OCI-LY7 (cell line): Measurements from ENCODE around the gene RBM25. TPM values are rescaled to one million over a fixed set of nuclear protein-coding genes. Genes with fewer than 3 reads are reported as not detected.
A peak's percentile ranks its signal among the peaks of the same experiment; 100 is the strongest.

ENCODE experiments used
- BruUV-seq: library from RNA; stranded (reverse); fragments of 400-500 nt; replicated peaks from 2 replicates; lab custom pipeline; 2021; lab: Mats Ljungman, UMichigan
- CTCF ChIA-PET: fragments of 300-600 bp; sonication (Branson Sonifier 250); formaldehyde crosslinking; loops from one replicate; lab custom pipeline; 2022; ENCODE audit warnings: antibody characterized with exemption; ENCODE audit not compliant: unreplicated experiment; lab: Charles Lee
- POLR2A ChIA-PET: fragments of 300-600 bp; sonication (Branson Sonifier 250); formaldehyde crosslinking; loops from one replicate; lab custom pipeline; 2022; ENCODE audit warnings: antibody characterized with exemption; lab: Charles Lee
- DNase-seq: peaks from one replicate; pipeline ENCODE4 v3.0.0-alpha.2; 2015; ENCODE audit warnings: low spot score
- H2AFZ ChIP-seq: fragments of 200-600 bp; sonication (generic), shearing (Covaris generic); 2 replicates; pipeline ENCODE4 v1.6.1; 2014; ENCODE audit warnings: mild to moderate bottlenecking, antibody characterized with exemption, low read length, moderate library complexity
- H3K27ac ChIP-seq: fragments of 200-600 bp; sonication (generic); 2 replicates; pipeline ENCODE4 v1.5.1; 2014; ENCODE audit warnings: mixed run types, low read depth, mild to moderate bottlenecking, moderate library complexity, low read length, inconsistent platforms; ENCODE audit not compliant: poor library complexity, severe bottlenecking
- H3K36me3 ChIP-seq: fragments of 200-600 bp; sonication (generic); 2 replicates; pipeline ENCODE4 v1.6.1; 2014; ENCODE audit warnings: mild to moderate bottlenecking, antibody characterized with exemption, low read length, moderate library complexity, mixed read lengths; ENCODE audit not compliant: insufficient read depth
- H3K4me1 ChIP-seq: fragments of 200-600 bp; sonication (generic); 2 replicates; pipeline ENCODE4 v1.5.1; 2014; ENCODE audit warnings: mild to moderate bottlenecking, low read length; ENCODE audit not compliant: insufficient read depth, poor library complexity, severe bottlenecking
- H3K4me2 ChIP-seq: fragments of 200-600 bp; sonication (generic); 2 replicates; pipeline ENCODE4 v1.6.1; 2014; ENCODE audit warnings: mild to moderate bottlenecking, low read length
- H3K4me3 ChIP-seq: fragments of 200-600 bp; sonication (generic); 2 replicates; pipeline ENCODE4 v1.5.1; 2014; ENCODE audit warnings: mild to moderate bottlenecking, low read depth, low read length; ENCODE audit not compliant: poor library complexity, severe bottlenecking
- H3K79me2 ChIP-seq: fragments of 200-600 bp; sonication (generic); 2 replicates; pipeline ENCODE4 v1.6.1; 2016; ENCODE audit warnings: low read depth, mild to moderate bottlenecking, low read length, moderate library complexity, mixed read lengths; ENCODE audit not compliant: insufficient read depth
- H3K9me2 ChIP-seq: fragments of 200-600 bp; sonication (generic); 2 replicates; pipeline ENCODE4 v1.6.1; 2016; ENCODE audit warnings: mild to moderate bottlenecking, low read length, mixed read lengths; ENCODE audit not compliant: insufficient read depth
- H3K9me3 ChIP-seq: fragments of 200-600 bp; sonication (generic); 2 replicates; pipeline ENCODE4 v1.6.1; 2014; ENCODE audit warnings: mild to moderate bottlenecking, mixed run types, low read length, mixed read lengths
- H4K20me1 ChIP-seq: fragments of 200-600 bp; sonication (generic); 2 replicates; pipeline ENCODE4 v1.6.1; 2014; ENCODE audit warnings: mild to moderate bottlenecking, antibody characterized with exemption, low read length, moderate library complexity, mixed read lengths; ENCODE audit not compliant: insufficient read depth
- CTCF ChIP-seq: fragments of 200-600 bp; sonication (generic); conservative IDR thresholded peaks from 2 replicates; pipeline ENCODE4 v1.5.1; 2014; ENCODE audit warnings: mild to moderate bottlenecking, antibody characterized with exemption, low read length, moderate library complexity, mixed read lengths
- EZH2phosphoT487 ChIP-seq: fragments of 200-600 bp; sonication (generic); IDR thresholded peaks from 2 replicates; pipeline ENCODE4 v1.6.1; 2018; ENCODE audit warnings: low read depth, borderline replicate concordance, mild to moderate bottlenecking, mixed run types, antibody characterized with exemption, low read length, moderate library complexity, mixed read lengths
- intact Hi-C: fragments of 100-400 bp; cut with micrococcal nuclease; formaldehyde crosslinking; loops from one replicate; pipeline ENCODE4 v1.10.0; 2022; ENCODE audit not compliant: unreplicated experiment
- total RNA-seq, 2 experiments: library from RNA; depleted of rRNA in 1 of 2; stranded (reverse); fragments of >200 nt in 1 of 2; shearing (Covaris generic) in 1 of 2; gene quantifications; 2 replicates each; pipeline ENCODE4 v1.2.3, GENCODE V29; 2014 to 2022

RBM25 gene
- total RNA-seq, 2 experiments from 2014 or later: 70.5 to 120 TPM

GRCh38 chr14:73125169-73125588 is 66.8 kb downstream of the RBM25 start:
- no peaks in the 10 kb centered on the region for H3K9me3 ChIP-seq
- peaks cover 60% of the 10 kb centered on the region for H3K36me3 ChIP-seq
- ChIA-PET POLR2A (no interaction called here), CTCF (no interaction called here)
- no peak overlapping the region for H3K4me3 ChIP-seq
- intact Hi-C loops: no loop called here
- no peaks in the 10 kb centered on the region; the same call in 1 of the 2 replicates for H3K79me2 ChIP-seq
- DNase-seq: no peak
- no peaks in the 10 kb centered on the region for H3K9me2 ChIP-seq
- BruUV-seq: no TSS peak
- TF ChIP-seq CTCF (no peak), EZH2phosphoT487 (no peak)
- no peak overlapping the region for H2AFZ ChIP-seq
- H3K4me1 ChIP-seq: no peaks in the 10 kb centered on the region
- H3K27ac ChIP-seq: no peak overlapping the region
- H4K20me1 ChIP-seq: 0 out of 2 replicates have a peak, but pooled peaks cover 3% of the 10 kb centered on the region
- H3K4me2 ChIP-seq: no peak overlapping the region

GRCh38 chr14:73125746-73126145 is 67.4 kb downstream of the RBM25 start:
- H3K27ac ChIP-seq: no peak overlapping the region
- H2AFZ ChIP-seq: no peak overlapping the region
- no peak overlapping the region for H3K4me3 ChIP-seq
- ChIA-PET CTCF (no interaction called here), POLR2A (interaction anchor here (0.6 kb wide), 1 partner anchor 78 kb away, joined by 3 read pairs; no protein-coding TSS in a partner anchor)
- H3K4me1 ChIP-seq: no peaks in the 10 kb centered on the region
- no peaks in the 10 kb centered on the region for H3K9me2 ChIP-seq
- H3K9me3 ChIP-seq: no peaks in the 10 kb centered on the region
- DNase-seq: no peak
- H3K79me2 ChIP-seq: no peaks in the 10 kb centered on the region
- peaks cover 55% of the 10 kb centered on the region for H3K36me3 ChIP-seq
- intact Hi-C loops: no loop called here
- no peak for TF ChIP-seq CTCF
- BruUV-seq: no TSS peak
- H3K4me2 ChIP-seq: no peak overlapping the region
- no peaks in the 10 kb centered on the region for H4K20me1 ChIP-seq

- Histone ChIP-seq H3K4me3 (no peak overlapping the region), H3K9me2 (no peaks in the 10 kb centered on the region), H3K4me1 (peaks cover 13% of the 10 kb centered on the region), H3K79me2 (peaks cover 17% of the 10 kb centered on the region), H4K20me1 (no peaks in the 10 kb centered on the region), H3K4me2 (no peak overlapping the region), H3K9me3 (peaks cover 5% of the 10 kb centered on the region; the same call in 1 of the 2 replicates), H3K27ac (no peak overlapping the region), H3K36me3 (no peaks in the 10 kb centered on the region), H2AFZ (no peak overlapping the region)
- ChIA-PET POLR2A (no interaction called here), CTCF (no interaction called here)
- intact Hi-C loops: no loop called here
- DNase-seq: peak; percentile 6
- BruUV-seq: no TSS peak
- TF ChIP-seq CTCF (no peak), EZH2phosphoT487 (no peak)
These were observed 75.5 kb downstream of the RBM25 start for GRCh38 chr14:73133795-73134194.
